ENCODE data around the gene ALKAL2. TPM values are rescaled to one million over a fixed set of nuclear protein-coding genes. Genes with fewer than 3 reads are reported as not detected.

Gene ALKAL2
- total RNA-seq, 4 donors from 2014 or later: 0.96 to 2.5 TPM; not detected in 2

DNA sequence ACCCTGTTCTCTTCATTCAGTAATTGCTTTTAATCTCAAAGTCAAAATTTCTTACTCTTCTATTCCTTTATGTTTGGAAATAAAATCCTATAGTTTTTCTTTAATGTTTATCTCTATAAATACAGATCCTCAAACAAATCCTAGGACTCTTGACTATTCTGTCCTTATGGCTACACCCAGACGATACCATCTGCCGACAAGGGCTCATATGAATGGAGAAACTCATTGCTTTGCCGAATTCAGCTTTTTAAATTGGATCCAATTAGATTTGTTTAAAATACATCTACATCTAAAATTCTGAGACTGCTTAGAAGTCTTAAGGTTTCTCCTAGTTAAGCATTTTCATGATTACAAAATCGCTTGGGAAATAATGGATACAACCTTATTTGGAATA, 9.0 kb downstream of the ALKAL2 start:
- no peaks in the 10 kb centered on the region for H3K9me3 ChIP-seq
- no peaks in the 10 kb centered on the region for H3K27me3 ChIP-seq
- 89 to 95% methylated on average over 4 of the region's 4 CpGs for WGBS, 2 donors (ENCODE audit: low coverage in 1 of 2)
- in situ Hi-C loops (cut with MboI; ENCODE audit: low pct_ligation_motif_present in 1 of 4, low pct_unique_long_range_greater_than_20kb in 1 of 4, low sequenced_read_pairs in 3 of 4) (no loop called here), intact Hi-C loops (cut with DNase I; ENCODE audit: low total_unique reads) (no loop called here)
- peaks cover 0 to 9% (median 0%) of the 10 kb centered on the region in 4 donors for H3K4me1 ChIP-seq
- no peak for DNase-seq
- H3K27ac ChIP-seq: no peak overlapping the region
- H3K4me3 ChIP-seq: no peak overlapping the region
- peaks cover 0 to 36% (median 15%) of the 10 kb centered on the region in 4 donors for H3K36me3 ChIP-seq
- TF ChIP-seq, protein P1, sequence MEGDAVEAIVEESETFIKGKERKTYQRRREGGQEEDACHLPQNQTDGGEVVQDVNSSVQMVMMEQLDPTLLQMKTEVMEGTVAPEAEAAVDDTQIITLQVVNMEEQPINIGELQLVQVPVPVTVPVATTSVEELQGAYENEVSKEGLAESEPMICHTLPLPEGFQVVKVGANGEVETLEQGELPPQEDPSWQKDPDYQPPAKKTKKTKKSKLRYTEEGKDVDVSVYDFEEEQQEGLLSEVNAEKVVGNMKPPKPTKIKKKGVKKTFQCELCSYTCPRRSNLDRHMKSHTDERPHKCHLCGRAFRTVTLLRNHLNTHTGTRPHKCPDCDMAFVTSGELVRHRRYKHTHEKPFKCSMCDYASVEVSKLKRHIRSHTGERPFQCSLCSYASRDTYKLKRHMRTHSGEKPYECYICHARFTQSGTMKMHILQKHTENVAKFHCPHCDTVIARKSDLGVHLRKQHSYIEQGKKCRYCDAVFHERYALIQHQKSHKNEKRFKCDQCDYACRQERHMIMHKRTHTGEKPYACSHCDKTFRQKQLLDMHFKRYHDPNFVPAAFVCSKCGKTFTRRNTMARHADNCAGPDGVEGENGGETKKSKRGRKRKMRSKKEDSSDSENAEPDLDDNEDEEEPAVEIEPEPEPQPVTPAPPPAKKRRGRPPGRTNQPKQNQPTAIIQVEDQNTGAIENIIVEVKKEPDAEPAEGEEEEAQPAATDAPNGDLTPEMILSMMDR (IDR thresholded peaks at IDR 0.05): no peak

DNA sequence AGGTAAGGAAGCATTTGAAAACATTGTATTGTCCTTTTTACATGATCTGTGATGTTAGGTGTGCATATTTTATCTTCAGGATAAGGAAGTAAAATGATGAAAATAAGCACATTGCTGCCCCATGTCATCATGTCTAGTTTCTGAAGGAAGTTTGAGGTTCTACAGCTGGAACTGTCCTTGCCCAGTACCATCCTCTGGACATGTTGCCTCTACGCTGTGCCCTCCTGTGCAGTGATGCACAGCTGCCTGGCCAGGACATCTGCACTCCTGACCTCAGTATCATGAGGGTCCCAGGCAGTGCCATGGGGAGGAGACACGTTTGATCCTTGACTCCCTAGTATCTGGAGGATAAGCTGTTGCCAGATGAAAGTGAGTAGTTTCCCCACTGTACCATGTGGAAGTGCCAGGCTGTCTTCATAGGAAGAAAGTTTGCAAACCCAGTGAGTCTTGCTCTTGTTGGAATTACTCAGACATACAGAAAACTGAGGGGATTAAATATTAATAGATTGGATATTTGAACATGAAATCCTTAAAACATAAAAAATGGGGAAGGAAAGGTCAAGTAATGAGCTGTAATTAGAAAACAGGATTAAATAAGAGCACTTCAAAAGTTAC, 9.5 kb downstream of the ALKAL2 start:
- H3K4me1 ChIP-seq: peaks cover 0 to 11% (median 0%) of the 10 kb centered on the region in 4 donors
- intact Hi-C loops (cut with DNase I; ENCODE audit: low total_unique reads): no loop called here
- no peak overlapping the region for H3K4me3 ChIP-seq
- TF ChIP-seq POLR2A (IDR thresholded peaks at IDR 0.05) (no peak), EP300 (IDR thresholded peaks at IDR 0.05; ENCODE audit: low read depth) (no peak), POLR2AphosphoS5 (IDR thresholded peaks at IDR 0.05) (no peak)
- TF ChIP-seq, protein P1 (IDR thresholded peaks at IDR 0.05): no peak
- no peak overlapping the region for H3K27ac ChIP-seq
- peaks cover 0 to 36% (median 15%) of the 10 kb centered on the region in 4 donors for H3K36me3 ChIP-seq
- DNase-seq: no peak
- H3K27me3 ChIP-seq: no peaks in the 10 kb centered on the region
- 65% methylated on average over 2 of the region's 2 CpGs; no CpG with 5 or more reads in 1 of the 2 donors for WGBS, 2 donors (ENCODE audit: low coverage in 1 of 2)
- in situ Hi-C loops (cut with MboI; ENCODE audit: low pct_ligation_motif_present in 1 of 4, low pct_unique_long_range_greater_than_20kb in 1 of 4, low sequenced_read_pairs in 3 of 4): no loop called here
- no peaks in the 10 kb centered on the region for H3K9me3 ChIP-seq

DNA sequence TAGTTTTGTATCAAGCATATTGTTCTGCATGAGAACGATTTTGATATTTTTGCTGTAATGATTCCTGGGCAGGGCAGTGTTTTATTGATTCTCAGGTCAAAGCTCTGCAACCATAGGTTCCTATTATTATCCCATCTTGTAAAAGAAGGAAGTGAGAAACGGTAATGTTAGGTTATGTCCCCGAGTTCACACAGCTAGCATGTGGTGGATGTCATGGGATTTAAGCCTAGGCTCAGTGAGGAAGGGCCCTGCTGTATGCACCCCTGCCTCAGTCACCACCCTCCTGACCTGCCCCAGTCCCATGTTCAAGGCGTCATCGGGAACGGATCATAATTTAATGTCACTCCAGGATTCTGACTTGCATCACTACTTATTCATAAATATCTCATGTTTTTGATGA, 12.4 kb downstream of the ALKAL2 start:
- Histone ChIP-seq H3K4me1 (peaks cover 0 to 12% (median 0%) of the 10 kb centered on the region in 4 donors), H3K27me3 (no peaks in the 10 kb centered on the region), H3K27ac (no peak overlapping the region), H3K36me3 (peaks cover 0 to 36% (median 15%) of the 10 kb centered on the region in 4 donors), H3K9me3 (no peaks in the 10 kb centered on the region), H3K4me3 (no peak overlapping the region)
- TF ChIP-seq, protein P1 (IDR thresholded peaks at IDR 0.05): no peak
- TF ChIP-seq POLR2AphosphoS5 (IDR thresholded peaks at IDR 0.05) (no peak), POLR2A (IDR thresholded peaks at IDR 0.05) (no peak), EP300 (IDR thresholded peaks at IDR 0.05; ENCODE audit: low read depth) (no peak)
- in situ Hi-C loops (cut with MboI; ENCODE audit: low pct_ligation_motif_present in 1 of 4, low pct_unique_long_range_greater_than_20kb in 1 of 4, low sequenced_read_pairs in 3 of 4): no loop called here
- no peak for DNase-seq
- intact Hi-C loops (cut with DNase I; ENCODE audit: low total_unique reads): no loop called here
- 60 to 61% methylated on average over 6 of the region's 6 CpGs for whole genome bisulfite sequencing, 2 donors (ENCODE audit: low coverage in 1 of 2)

DNA sequence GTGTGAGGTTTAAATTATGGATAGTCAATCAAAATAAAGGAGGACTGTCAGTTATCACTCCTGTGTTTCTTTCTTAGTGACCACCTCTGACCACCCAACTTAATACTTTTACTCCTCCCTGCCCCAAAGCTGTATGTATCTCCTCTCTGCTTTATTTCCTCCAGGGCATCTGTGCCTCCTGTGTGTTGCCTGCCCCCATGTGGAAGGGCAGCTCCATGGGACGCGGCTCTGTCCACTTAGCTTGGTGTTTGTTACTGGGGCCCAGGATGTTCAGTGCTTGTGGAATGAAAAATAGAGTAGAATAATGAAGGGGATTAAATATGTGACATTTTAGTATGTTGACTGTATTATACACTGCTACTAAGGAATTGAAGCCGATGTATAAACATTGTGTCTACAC, 13.4 kb downstream of the ALKAL2 start:
- Histone ChIP-seq H3K4me1 (peaks cover 0 to 22% (median 6%) of the 10 kb centered on the region in 4 donors), H3K9me3 (no peaks in the 10 kb centered on the region), H3K36me3 (peaks cover 0 to 36% (median 12%) of the 10 kb centered on the region in 4 donors), H3K4me3 (no peak overlapping the region), H3K27me3 (no peaks in the 10 kb centered on the region), H3K27ac (no peak overlapping the region)
- intact Hi-C loops (cut with DNase I; ENCODE audit: low total_unique reads): no loop called here
- in situ Hi-C loops (cut with MboI; ENCODE audit: low pct_ligation_motif_present in 1 of 4, low pct_unique_long_range_greater_than_20kb in 1 of 4, low sequenced_read_pairs in 3 of 4): no loop called here
- WGBS, 2 donors (ENCODE audit: low coverage in 1 of 2): 94 to 100% methylated on average over 1 to 3 of the region's 3 CpGs
- TF ChIP-seq, protein P1 (IDR thresholded peaks at IDR 0.05): no peak
- TF ChIP-seq EP300 (IDR thresholded peaks at IDR 0.05; ENCODE audit: low read depth) (no peak), POLR2A (IDR thresholded peaks at IDR 0.05) (no peak), POLR2AphosphoS5 (IDR thresholded peaks at IDR 0.05) (no peak)
- no peak for DNase-seq

Data from transverse colon (tissue), 4 donors.